H1 (cell line): ENCODE data around the gene PLXDC2. TPM values are rescaled to one million over a fixed set of nuclear protein-coding genes. Genes with fewer than 3 reads are reported as not detected.

Experiments
- CTCF ChIA-PET: fragments of 300-600 bp; sonication (Branson Sonifier 250); formaldehyde crosslinking; loops from one replicate; lab custom pipeline; 2021; ENCODE audit not compliant: partially characterized antibody; lab: Charles Lee
- POLR2A ChIA-PET: fragments of 300-600 bp; sonication (Branson Sonifier 250); formaldehyde crosslinking; loops from one replicate; lab custom pipeline; 2021; ENCODE audit warnings: inconsistent platforms; ENCODE audit not compliant: partially characterized antibody; lab: Charles Lee
- DNase-seq, 2 experiments: peaks; one replicate each; pipeline versions ENCODE4 v3.0.0 to v3.0.0-alpha.2; 2010 to 2022; ENCODE audit warnings: low spot score in 2 of 2, low read depth in 1 of 2, mixed read lengths in 1 of 2
- FAIRE-seq: peaks from 2 replicates; lab custom pipeline; 2011; peaks lifted over from hg19 to GRCh38; lab: Jason Lieb, UNC
- H2AFZ ChIP-seq: 2 replicates; pipeline ENCODE4 v1.8.1; 2012; ENCODE audit warnings: low read length, inconsistent platforms
- H2AK5ac ChIP-seq: 2 replicates; pipeline ENCODE4 v1.6.1; 2013; ENCODE audit warnings: low read depth, low read length
- H2BK120ac ChIP-seq: replicated peaks from 2 replicates; pipeline ENCODE3; 2013; ENCODE audit warnings: low read depth, low read length, inconsistent platforms
- H2BK12ac ChIP-seq: 2 replicates; pipeline ENCODE4 v1.6.1; 2013; ENCODE audit warnings: low read depth, low read length
- H2BK15ac ChIP-seq: 2 replicates; pipeline ENCODE4 v1.6.1; 2013; ENCODE audit warnings: low read length
- H2BK20ac ChIP-seq: 2 replicates; pipeline ENCODE4 v1.6.1; 2013; ENCODE audit warnings: low read length
- H2BK5ac ChIP-seq: 2 replicates; pipeline ENCODE4 v1.6.1; 2013; ENCODE audit warnings: low read depth, low read length
- H3K14ac ChIP-seq: 2 replicates; pipeline ENCODE4 v1.6.1; 2013; ENCODE audit warnings: inconsistent platforms; ENCODE audit not compliant: insufficient read length
- H3K18ac ChIP-seq: 2 replicates; pipeline ENCODE4 v1.6.1; 2013; ENCODE audit warnings: low read length; ENCODE audit errors: extremely low read depth
- H3K23ac ChIP-seq: 2 replicates; pipeline ENCODE4 v1.6.1; 2013; ENCODE audit warnings: inconsistent platforms; ENCODE audit not compliant: insufficient read length
- H3K23me2 ChIP-seq: 2 replicates; pipeline ENCODE4 v1.6.1; 2013; ENCODE audit warnings: low read depth, low read length
- H3K27ac ChIP-seq: 2 replicates; pipeline ENCODE4 v1.6.1; 2011; ENCODE audit warnings: low read depth, low read length, inconsistent platforms
- H3K27me3 ChIP-seq, 4 experiments: replicated peaks in 1 of 4; 1 replicate in 1 of 4; 2 replicates in 3 of 4; pipeline versions ENCODE4 v1.6.1 to v1.8.1; 2011 to 2013; ENCODE audit warnings: low read length in 3 of 4, mild to moderate bottlenecking in 3 of 4, inconsistent platforms in 2 of 4, mixed read lengths in 2 of 4, moderate library complexity in 1 of 4; ENCODE audit not compliant: control insufficient read depth in 3 of 4, insufficient read depth in 3 of 4; ENCODE audit errors: extremely low read depth in 1 of 4
- H3K36me3 ChIP-seq, 4 experiments: 2 replicates each; pipeline versions ENCODE4 v1.6.1 to v1.8.1; 2011 to 2013; ENCODE audit warnings: mild to moderate bottlenecking in 4 of 4, low read length in 3 of 4, moderate library complexity in 2 of 4, control low read depth in 1 of 4, inconsistent platforms in 1 of 4; ENCODE audit not compliant: insufficient read depth in 4 of 4, control insufficient read depth in 2 of 4
- H3K4ac ChIP-seq: replicated peaks from 2 replicates; pipeline ENCODE3; 2013; ENCODE audit warnings: low read length, low read depth, mixed read lengths, inconsistent platforms; ENCODE audit not compliant: insufficient read length
- H3K4me1 ChIP-seq, 4 experiments: replicated peaks in 1 of 4; 1 replicate in 1 of 4; 2 replicates in 3 of 4; pipeline versions ENCODE4 v1.6.1 to v1.8.1; 2011 to 2013; ENCODE audit warnings: low read length in 3 of 4, inconsistent platforms in 2 of 4, mixed read lengths in 1 of 4; ENCODE audit not compliant: insufficient read depth in 4 of 4, control insufficient read depth in 3 of 4
- H3K4me2 ChIP-seq, 2 experiments: 2 replicates each; pipeline versions ENCODE4 v1.6.1 to v1.8.1; 2011 to 2013; ENCODE audit warnings: low read depth in 2 of 2, low read length in 2 of 2, control low read depth in 1 of 2, inconsistent platforms in 1 of 2, mild to moderate bottlenecking in 1 of 2; ENCODE audit not compliant: insufficient read depth in 1 of 2
- H3K4me3 ChIP-seq, 4 experiments: fragments of 200-600, 300-600 bp in 1 of 4; sonication (generic), shearing (Covaris generic), sonication (Bioruptor Twin) in 1 of 4; 2 replicates each; pipeline versions ENCODE4 v1.5.1 to v1.8.1; 2011 to 2016; ENCODE audit warnings: low read length in 4 of 4, low read depth in 3 of 4, control low read depth in 2 of 4, inconsistent platforms in 2 of 4, mild to moderate bottlenecking in 2 of 4, mixed read lengths in 1 of 4, moderate library complexity in 1 of 4; ENCODE audit not compliant: insufficient read depth in 2 of 4; ENCODE audit errors: extremely low read depth in 1 of 4
- H3K56ac ChIP-seq: replicated peaks from 2 replicates; pipeline ENCODE3; 2013; ENCODE audit warnings: low read depth, mild to moderate bottlenecking, mixed read lengths, low read length, inconsistent platforms; ENCODE audit not compliant: insufficient read length
- H3K79me1 ChIP-seq: 2 replicates; pipeline ENCODE4 v1.6.1; 2013; ENCODE audit warnings: low read depth, low read length, control low read depth
- H3K79me2 ChIP-seq, 2 experiments: 2 replicates each; pipeline versions ENCODE4 v1.6.1 to v1.8.1; 2012 to 2013; ENCODE audit warnings: low read length in 2 of 2, mild to moderate bottlenecking in 2 of 2, inconsistent platforms in 1 of 2; ENCODE audit not compliant: insufficient read depth in 2 of 2, control insufficient read depth in 1 of 2
- H3K9ac ChIP-seq, 4 experiments: replicated peaks in 1 of 4; 1 replicate in 1 of 4; 2 replicates in 3 of 4; pipeline versions ENCODE4 v1.6.1 to v1.8.1; 2011 to 2013; ENCODE audit warnings: low read depth in 3 of 4, low read length in 3 of 4, control low read depth in 2 of 4, mild to moderate bottlenecking in 2 of 4, moderate library complexity in 2 of 4, inconsistent platforms in 1 of 4; ENCODE audit errors: extremely low read depth in 1 of 4
- H3K9me3 ChIP-seq, 2 experiments: 2 replicates each; pipeline versions ENCODE4 v1.6.1 to v1.8.1; 2012 to 2013; ENCODE audit warnings: mild to moderate bottlenecking in 2 of 2, moderate library complexity in 2 of 2, control low read depth in 1 of 2, inconsistent platforms in 1 of 2, low read depth in 1 of 2, low read length in 1 of 2, mixed read lengths in 1 of 2; ENCODE audit not compliant: insufficient read depth in 2 of 2
- H4K20me1 ChIP-seq, 2 experiments: replicated peaks in 1 of 2; 2 replicates each; pipeline versions ENCODE3 to v1.8.1; 2011 to 2013; ENCODE audit warnings: inconsistent platforms in 2 of 2, low read length in 2 of 2, mild to moderate bottlenecking in 1 of 2; ENCODE audit not compliant: insufficient read depth in 2 of 2, control insufficient read depth in 1 of 2
- H4K5ac ChIP-seq: 2 replicates; pipeline ENCODE4 v1.6.1; 2013; ENCODE audit warnings: low read length, low read depth, mixed read lengths, inconsistent platforms; ENCODE audit not compliant: insufficient read length
- H4K8ac ChIP-seq: 2 replicates; pipeline ENCODE4 v1.8.0; 2013; ENCODE audit warnings: mild to moderate bottlenecking, moderate library complexity, low read length, inconsistent platforms; ENCODE audit not compliant: insufficient read depth; ENCODE audit errors: extremely low read depth
- H4K91ac ChIP-seq: replicated peaks from 2 replicates; pipeline ENCODE3; 2013; ENCODE audit warnings: low read length, mixed read lengths, inconsistent platforms; ENCODE audit not compliant: insufficient read length
- ASH2L ChIP-seq: fragments of 200-600, 300-600 bp; sonication (generic); IDR thresholded peaks from one replicate; pipeline ENCODE4 v1.7.1; 2017; ENCODE audit warnings: low read length
- CBX8 ChIP-seq: fragments of 300-800, 300-1000 bp; sonication (generic); IDR thresholded peaks from 2 replicates; pipeline ENCODE4 v1.7.1; 2016; ENCODE audit warnings: low read depth, low read length, borderline replicate concordance
- E2F6 ChIP-seq: IDR thresholded peaks from 2 replicates; pipeline ENCODE4 v1.6.1; 2012; ENCODE audit warnings: inconsistent platforms
- JUN ChIP-seq: IDR thresholded peaks from 2 replicates; pipeline ENCODE4 v1.6.1; 2011; ENCODE audit warnings: low read depth, mild to moderate bottlenecking, improper control_type of control experiment, low read length
- KDM5A ChIP-seq: fragments of 200-600 bp; IDR thresholded peaks from 2 replicates; pipeline ENCODE4 v1.7.1; 2012; ENCODE audit warnings: mild to moderate bottlenecking, low read length, inconsistent platforms, mixed read lengths
- POLR2AphosphoS5 ChIP-seq: IDR thresholded peaks from 2 replicates; pipeline ENCODE4 v1.6.1; 2011; ENCODE audit warnings: low read depth, low read length
- RAD21 ChIP-seq, 2 experiments: IDR thresholded peaks in 1 of 2; conservative IDR thresholded peaks in 1 of 2; 2 replicates each; pipeline ENCODE4 v1.6.1; 2011; ENCODE audit warnings: low read depth in 2 of 2, low read length in 2 of 2, improper control_type of control experiment in 1 of 2, inconsistent platforms in 1 of 2, mild to moderate bottlenecking in 1 of 2, moderate library complexity in 1 of 2
- SAP30 ChIP-seq: fragments of 300-600 bp; sonication (generic); IDR thresholded peaks from 2 replicates; pipeline ENCODE4 v1.7.1; 2012; ENCODE audit warnings: low read length, moderate library complexity, mild to moderate bottlenecking, inconsistent platforms; ENCODE audit not compliant: insufficient read depth, insufficient replicate concordance
- SIN3A ChIP-seq, 2 experiments: IDR thresholded peaks in 1 of 2; conservative IDR thresholded peaks in 1 of 2; 2 replicates each; pipeline ENCODE4 v1.6.1; 2011 to 2012; ENCODE audit warnings: low read length in 2 of 2, improper control_type of control experiment in 1 of 2, low read depth in 1 of 2, mild to moderate bottlenecking in 1 of 2
- SP1 ChIP-seq: IDR thresholded peaks from 2 replicates; pipeline ENCODE4 v1.6.1; 2011; ENCODE audit warnings: low read depth, low read length
- TCF12 ChIP-seq: IDR thresholded peaks from 2 replicates; pipeline ENCODE4 v1.6.1; 2011; ENCODE audit warnings: low read depth, mild to moderate bottlenecking, low read length
- TEAD4 ChIP-seq: IDR thresholded peaks from 2 replicates; pipeline ENCODE4 v1.6.1; 2012; ENCODE audit warnings: low read depth, low read length, inconsistent platforms, mixed read lengths
- USF2 ChIP-seq: IDR thresholded peaks from 2 replicates; pipeline ENCODE4 v1.6.1; 2011; ENCODE audit warnings: low read length, improper control_type of control experiment
- WGBS, 2 experiments: shearing (Covaris generic) in 1 of 2; methylation state at CpG; one replicate each; pipeline versions ENCODE4 v1.1.6 to v1.1.7; 2013 to 2015; ENCODE audit warnings: low lambda C conversion rate in 2 of 2, mixed read lengths in 2 of 2, inconsistent platforms in 1 of 2, low coverage in 1 of 2, missing lambda C conversion rate in 1 of 2; ENCODE audit not compliant: insufficient replicate concordance in 2 of 2, insufficient coverage in 1 of 2, insufficient read length in 1 of 2; ENCODE audit errors: extremely low coverage in 1 of 2, missing lambda C conversion rate in 1 of 2; 5-methylcytosine and 5-hydroxymethylcytosine counted together
- polyA plus RNA-seq, 7 experiments: library from polyadenylated mRNA; depleted of rRNA in 3 of 7; stranded (reverse) in 5 of 7; unstranded in 2 of 7; fragments of >200 nt in 5 of 7; fragments of 200-250 nt in 2 of 7; gene quantifications; 1 replicate in 5 of 7; 2 replicates in 1 of 7; 4 replicates in 1 of 7; pipeline versions ENCODE4 v1.2.1 to v1.2.3, GENCODE V29; 2011 to 2013; ENCODE audit warnings: missing spikeins in 2 of 7, mixed read lengths in 2 of 7
- total RNA-seq: library from RNA; stranded (reverse); fragmentation: NEBNext Ultra II Directional; extraction: Animal tissue kit (Norgen Biotek cat#: 25700); gene quantifications from 2 replicates; pipeline ENCODE4 v1.2.1, GENCODE V29; 2021

PLXDC2 gene
- total and polyA plus RNA-seq, 2 of the 8 experiments (the other 6 are each of a cell fraction or from before 2014, with no cell fraction given): 23.0 to 40.5 TPM

- H3K27ac ChIP-seq: no peak overlapping the region
- H3K56ac ChIP-seq: no peak overlapping the region
- H3K36me3 ChIP-seq: no peaks in the 10 kb centered on the region
- H2AK5ac ChIP-seq: no peak overlapping the region
- 92% methylated on average over 2 of the region's 2 CpGs; no CpG with 5 or more reads in 1 of the 2 experiments for WGBS, 2 experiments
- no peak overlapping the region for H3K23ac ChIP-seq
- no peaks in the 10 kb centered on the region for H4K20me1 ChIP-seq
- H3K14ac ChIP-seq: no peak overlapping the region
- no peak overlapping the region for H3K4me3 ChIP-seq
- H3K23me2 ChIP-seq: no peaks in the 10 kb centered on the region; the same call in 1 of the 2 replicates
- H3K9me3 ChIP-seq: no peaks in the 10 kb centered on the region
- no peak overlapping the region for H2BK12ac ChIP-seq
- no peaks in the 10 kb centered on the region for H3K79me2 ChIP-seq
- no peak overlapping the region for H2BK15ac ChIP-seq
- no peaks in the 10 kb centered on the region for H3K4me1 ChIP-seq
- no peak for DNase-seq
- no peak overlapping the region for H3K4me2 ChIP-seq
- H4K8ac ChIP-seq: no peak overlapping the region
- H4K5ac ChIP-seq: no peak overlapping the region
- H3K18ac ChIP-seq: no peak overlapping the region
- no peaks in the 10 kb centered on the region for H3K79me1 ChIP-seq
- no peaks in the 10 kb centered on the region for H3K27me3 ChIP-seq
- H4K91ac ChIP-seq: no peak overlapping the region
- no peak overlapping the region for H3K9ac ChIP-seq
- no peak overlapping the region for H2BK120ac ChIP-seq
- no peak overlapping the region for H2BK5ac ChIP-seq
- no peak overlapping the region for H3K4ac ChIP-seq
- no peak for FAIRE-seq
- no peak overlapping the region for H2AFZ ChIP-seq
- POLR2A ChIA-PET: interaction anchor here (1.0 kb wide), 1 partner anchor 99 kb away, joined by 3 read pairs; no protein-coding TSS in a partner anchor
- CTCF ChIA-PET: no interaction called here
- no peak overlapping the region for H2BK20ac ChIP-seq
- TF ChIP-seq SAP30 (no peak), SP1 (no peak), SIN3A (conservative IDR thresholded peaks at IDR 0.05 in 1 of 2, IDR thresholded peaks at IDR 0.05 in 1 of 2; ENCODE audit: low read depth in 1 of 2, low read length in 2 of 2) (no peak), CBX8 (no peak), RAD21 (IDR thresholded peaks at IDR 0.05 in 1 of 2, conservative IDR thresholded peaks at IDR 0.05 in 1 of 2; ENCODE audit: low read depth in 2 of 2, low read length in 2 of 2) (no peak), USF2 (no peak), ASH2L (no peak), POLR2AphosphoS5 (no peak), TEAD4 (no peak), KDM5A (no peak), TCF12 (no peak), E2F6 (no peak), JUN (no peak)
Measured at GRCh38 chr10:20271490-20271889, 455.3 kb downstream of the PLXDC2 start.
